Neural progenitor cell (in vitro differentiated cells): ENCODE results near the gene SERAC1. TPM values are rescaled to one million over a fixed set of nuclear protein-coding genes. Genes with fewer than 3 reads are reported as not detected.

Source experiments
- DNase-seq: peaks from one replicate; pipeline ENCODE4 v3.0.0-alpha.2; 2016; ENCODE audit warnings: low spot score
- H2AFZ ChIP-seq: fragments of 200-600 bp; sonication (generic); replicated peaks from 2 replicates; pipeline ENCODE4 v1.6.1; 2016; ENCODE audit warnings: antibody characterized with exemption
- H3F3A ChIP-seq: fragments of 200-600 bp; sonication (generic); 2 replicates; pipeline ENCODE4 v1.6.1; 2016; ENCODE audit warnings: antibody characterized with exemption, low read depth
- H3K27ac ChIP-seq: fragments of 200-600 bp; sonication (generic); 2 replicates; pipeline ENCODE4 v1.5.1; 2016; ENCODE audit warnings: mild to moderate bottlenecking
- H3K27me3 ChIP-seq: fragments of 200-600 bp; sonication (generic); 2 replicates; pipeline ENCODE4 v1.6.1; 2016; ENCODE audit warnings: mild to moderate bottlenecking, moderate library complexity
- H3K36me3 ChIP-seq: fragments of 200-600 bp; sonication (generic); 2 replicates; pipeline ENCODE4 v1.5.1; 2016
- H3K4me1 ChIP-seq: fragments of 200-600 bp; sonication (generic); 2 replicates; pipeline ENCODE4 v1.6.1; 2016; ENCODE audit warnings: mixed run types
- H3K4me2 ChIP-seq: fragments of 200-600 bp; sonication (generic); 2 replicates; pipeline ENCODE4 v1.6.1; 2016
- H3K4me3 ChIP-seq: fragments of 200-600 bp; sonication (generic); 2 replicates; pipeline ENCODE4 v1.5.1; 2016
- H3K79me2 ChIP-seq: fragments of 200-600 bp; sonication (generic); 2 replicates; pipeline ENCODE4 v1.6.1; 2016; ENCODE audit warnings: low read depth
- H3K9ac ChIP-seq: fragments of 200-600 bp; sonication (generic); 2 replicates; pipeline ENCODE4 v1.6.1; 2016
- H3K9me3 ChIP-seq: fragments of 200-600 bp; sonication (generic); 2 replicates; pipeline ENCODE4 v1.5.1; 2016; ENCODE audit warnings: low read depth
- H4K20me1 ChIP-seq: fragments of 200-600 bp; sonication (generic); 2 replicates; pipeline ENCODE4 v1.6.1; 2016; ENCODE audit warnings: low read depth
- H3K27ac Mint-ChIP-seq: 3 replicates; pipeline ENCODE4 v1.8.0; 2021; ENCODE audit warnings: mixed read lengths
- H3K27me3 Mint-ChIP-seq: 2 replicates; pipeline ENCODE4 v1.8.0; 2022; ENCODE audit warnings: low read depth, mild to moderate bottlenecking, inconsistent platforms, moderate library complexity, mixed read lengths; ENCODE audit not compliant: insufficient read depth
- H3K36me3 Mint-ChIP-seq: 3 replicates; pipeline ENCODE4 v1.8.0; 2021; ENCODE audit warnings: mixed read lengths
- H3K4me1 Mint-ChIP-seq: 3 replicates; pipeline ENCODE4 v1.8.0; 2021; ENCODE audit warnings: mixed read lengths
- H3K4me3 Mint-ChIP-seq: 3 replicates; pipeline ENCODE4 v1.8.0; 2021; ENCODE audit warnings: mild to moderate bottlenecking, moderate library complexity, mixed read lengths
- H3K9me3 Mint-ChIP-seq: 3 replicates; pipeline ENCODE4 v1.8.0; 2020; ENCODE audit warnings: mixed read lengths
- EZH2 ChIP-seq: fragments of 200-600 bp; sonication (generic); IDR thresholded peaks from 2 replicates; pipeline ENCODE4 v1.6.1; 2017; ENCODE audit warnings: antibody characterized with exemption, mild to moderate bottlenecking, moderate library complexity
- EZH2phosphoT487 ChIP-seq: fragments of 200-600 bp; sonication (generic); IDR thresholded peaks from 2 replicates; pipeline ENCODE4 v1.6.1; 2017; ENCODE audit warnings: antibody characterized with exemption
- total RNA-seq: library from RNA; depleted of rRNA; stranded (reverse); fragments of >200 nt; gene quantifications from 2 replicates; pipeline ENCODE4 v1.2.3, GENCODE V29; 2015; ENCODE audit warnings: low replicate concordance
- TF ChIP-seq, protein P1 (sequence below): fragments of 200-600 bp; sonication (generic); IDR thresholded peaks from 2 replicates; pipeline ENCODE4 v1.5.1; 2017; ENCODE audit warnings: antibody characterized with exemption, mild to moderate bottlenecking

Gene SERAC1
- total RNA-seq, 1 donor from 2014 or later = 35.7 TPM

DNA sequence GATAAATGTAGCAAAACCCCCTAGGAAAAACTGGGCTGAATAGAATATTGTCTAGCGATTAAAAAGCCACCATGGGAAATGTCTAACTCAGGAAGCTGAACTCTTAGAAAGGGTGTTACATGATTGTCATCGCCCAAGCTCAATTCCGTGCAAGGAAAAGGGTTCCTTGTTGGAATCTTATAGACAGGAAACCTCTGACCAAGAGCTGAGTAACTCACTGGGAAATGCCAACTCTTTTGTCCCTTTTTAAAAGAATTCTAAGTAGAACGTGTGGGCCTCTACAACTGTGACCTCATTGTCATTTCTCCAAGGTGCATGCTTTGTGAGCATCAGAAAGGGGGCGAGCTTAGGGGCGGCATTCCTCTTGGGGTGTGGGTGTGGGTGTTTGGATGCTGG, 98.3 kb downstream of the SERAC1 start:
- H3K4me1 Mint-ChIP-seq = peaks cover 12% of the 10 kb centered on the region
- no peaks in the 10 kb centered on the region for H3F3A ChIP-seq
- H3K27ac Mint-ChIP-seq = no peak overlapping the region
- TF ChIP-seq, protein P1, sequence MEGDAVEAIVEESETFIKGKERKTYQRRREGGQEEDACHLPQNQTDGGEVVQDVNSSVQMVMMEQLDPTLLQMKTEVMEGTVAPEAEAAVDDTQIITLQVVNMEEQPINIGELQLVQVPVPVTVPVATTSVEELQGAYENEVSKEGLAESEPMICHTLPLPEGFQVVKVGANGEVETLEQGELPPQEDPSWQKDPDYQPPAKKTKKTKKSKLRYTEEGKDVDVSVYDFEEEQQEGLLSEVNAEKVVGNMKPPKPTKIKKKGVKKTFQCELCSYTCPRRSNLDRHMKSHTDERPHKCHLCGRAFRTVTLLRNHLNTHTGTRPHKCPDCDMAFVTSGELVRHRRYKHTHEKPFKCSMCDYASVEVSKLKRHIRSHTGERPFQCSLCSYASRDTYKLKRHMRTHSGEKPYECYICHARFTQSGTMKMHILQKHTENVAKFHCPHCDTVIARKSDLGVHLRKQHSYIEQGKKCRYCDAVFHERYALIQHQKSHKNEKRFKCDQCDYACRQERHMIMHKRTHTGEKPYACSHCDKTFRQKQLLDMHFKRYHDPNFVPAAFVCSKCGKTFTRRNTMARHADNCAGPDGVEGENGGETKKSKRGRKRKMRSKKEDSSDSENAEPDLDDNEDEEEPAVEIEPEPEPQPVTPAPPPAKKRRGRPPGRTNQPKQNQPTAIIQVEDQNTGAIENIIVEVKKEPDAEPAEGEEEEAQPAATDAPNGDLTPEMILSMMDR = no peak
- TF ChIP-seq EZH2phosphoT487 (no peak), EZH2 (no peak)
- H3K9me3 Mint-ChIP-seq = no peaks in the 10 kb centered on the region
- no peak overlapping the region for H3K4me3 Mint-ChIP-seq
- no peaks in the 10 kb centered on the region for H3K79me2 ChIP-seq
- no peaks in the 10 kb centered on the region for H4K20me1 ChIP-seq
- no peak for DNase-seq
- H3K36me3 ChIP-seq = no peaks in the 10 kb centered on the region
- no peaks in the 10 kb centered on the region for H3K4me1 ChIP-seq
- H2AFZ ChIP-seq = no peak overlapping the region
- H3K9ac ChIP-seq = no peak overlapping the region
- no peaks in the 10 kb centered on the region for H3K27me3 ChIP-seq
- no peak overlapping the region for H3K4me2 ChIP-seq
- peaks cover 4% of the 10 kb centered on the region for H3K36me3 Mint-ChIP-seq
- H3K4me3 ChIP-seq = no peak overlapping the region
- H3K27ac ChIP-seq = no peak overlapping the region
- H3K9me3 ChIP-seq = no peaks in the 10 kb centered on the region
- peaks cover 4% of the 10 kb centered on the region for H3K27me3 Mint-ChIP-seq

DNA sequence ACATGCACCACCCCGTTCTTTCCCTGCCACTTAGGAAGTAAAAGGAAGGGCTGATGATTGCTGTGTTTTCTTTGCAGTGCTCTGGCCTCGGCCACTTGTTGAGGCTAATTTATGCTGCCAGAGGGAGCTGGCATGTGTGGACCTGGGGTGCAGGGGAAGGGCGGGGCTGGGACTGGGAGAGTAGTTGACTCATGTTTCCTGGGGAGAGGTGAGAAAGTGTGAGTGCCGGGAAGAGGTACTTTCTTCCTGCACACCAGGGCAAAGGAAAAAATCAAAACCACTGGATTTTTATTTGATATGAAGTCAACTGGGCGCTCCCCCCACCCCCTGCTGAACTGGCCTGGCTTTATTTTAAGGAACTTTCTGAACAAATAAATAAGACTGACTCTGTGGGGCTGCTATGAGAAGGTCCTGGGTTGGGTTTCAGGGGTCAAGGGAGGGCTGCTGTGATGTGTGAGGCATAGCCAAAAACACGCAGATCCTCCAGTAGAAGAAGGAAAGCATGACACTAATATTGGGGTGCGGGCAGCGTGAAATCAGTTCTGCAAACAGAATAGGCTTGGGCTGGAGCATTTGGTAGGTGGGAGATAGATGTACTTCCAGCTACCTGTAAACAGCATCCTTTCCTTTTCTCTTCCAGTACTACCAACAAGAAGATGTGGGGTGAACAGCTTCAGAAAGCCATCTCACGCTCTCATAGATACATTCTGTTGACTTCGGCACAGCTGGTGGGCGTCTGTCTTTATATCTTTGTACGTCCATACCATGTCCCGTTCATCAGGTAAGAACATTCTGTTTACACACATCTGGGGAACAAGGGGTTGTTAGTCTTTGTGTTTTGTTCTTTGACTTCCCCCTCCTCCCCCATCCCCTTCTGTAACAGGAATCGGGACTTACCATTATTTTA, 98.9 kb downstream of the SERAC1 start:
- Histone ChIP-seq H3K9ac (no peak overlapping the region), H3K4me1 (no peaks in the 10 kb centered on the region), H3F3A (no peaks in the 10 kb centered on the region), H3K4me2 (no peak overlapping the region), H2AFZ (no peak overlapping the region), H3K36me3 (no peaks in the 10 kb centered on the region), H3K79me2 (no peaks in the 10 kb centered on the region), H3K27ac (no peak overlapping the region), H3K9me3 (no peaks in the 10 kb centered on the region), H3K27me3 (no peaks in the 10 kb centered on the region), H4K20me1 (no peaks in the 10 kb centered on the region), H3K4me3 (no peak overlapping the region)
- Mint-ChIP-seq H3K36me3 (peaks cover 4% of the 10 kb centered on the region), H3K4me1 (peaks cover 12% of the 10 kb centered on the region), H3K27ac (peak overlapping the region; percentile 77), H3K27me3 (peaks cover 4% of the 10 kb centered on the region), H3K9me3 (no peaks in the 10 kb centered on the region), H3K4me3 (no peak overlapping the region)
- TF ChIP-seq EZH2 = no peak
- TF ChIP-seq EZH2phosphoT487 = no peak
- TF ChIP-seq, protein P1 = no peak
- no peak for DNase-seq

DNA sequence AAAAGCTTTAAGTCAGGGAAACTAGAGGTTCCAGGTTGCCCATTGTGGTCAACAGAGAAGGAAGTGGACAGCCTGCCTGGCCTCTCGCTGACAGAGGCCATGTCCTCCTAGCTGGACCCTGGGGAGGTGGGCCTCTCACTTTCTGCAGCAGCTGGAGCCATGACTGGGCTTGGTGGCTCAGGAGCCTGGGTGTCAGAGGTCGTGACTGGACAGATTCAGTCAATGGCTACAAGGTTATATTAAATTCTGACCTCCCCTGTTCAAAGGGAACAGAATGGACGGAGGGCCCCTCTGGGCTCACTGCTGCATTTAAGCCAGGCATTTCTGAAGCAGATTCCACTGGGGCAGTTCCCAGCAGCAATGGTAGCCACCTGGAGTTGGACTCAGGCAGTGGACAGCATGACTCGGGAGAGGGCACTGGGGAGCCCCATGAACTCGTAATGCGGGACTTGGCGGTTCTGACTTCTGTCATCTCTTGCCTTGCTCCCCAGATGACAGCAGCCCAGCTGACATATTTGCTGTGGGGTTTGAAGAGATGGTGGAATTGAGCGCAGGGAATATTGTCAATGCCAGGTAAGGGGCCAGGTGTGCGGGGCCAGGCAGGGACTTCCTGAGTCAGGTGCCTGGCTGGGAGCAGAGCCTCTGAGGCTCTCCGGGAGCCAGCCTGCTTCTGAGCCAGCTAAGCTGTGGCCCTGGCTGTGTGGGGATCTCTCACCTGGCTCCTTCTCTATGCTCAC, 99.7 kb downstream of the SERAC1 start:
- Mint-ChIP-seq H3K36me3 (peaks cover 6% of the 10 kb centered on the region), H3K4me3 (no peak overlapping the region), H3K4me1 (peaks cover 12% of the 10 kb centered on the region), H3K27me3 (peaks cover 6% of the 10 kb centered on the region), H3K9me3 (peaks cover 2% of the 10 kb centered on the region), H3K27ac (no peak overlapping the region)
- TF ChIP-seq EZH2 (no peak), EZH2phosphoT487 (no peak)
- TF ChIP-seq, protein P1 = no peak
- no peak for DNase-seq
- no peak overlapping the region for H3K27ac ChIP-seq
- H3K27me3 ChIP-seq = no peaks in the 10 kb centered on the region
- no peaks in the 10 kb centered on the region for H3F3A ChIP-seq
- H2AFZ ChIP-seq = no peak overlapping the region
- H3K36me3 ChIP-seq = no peaks in the 10 kb centered on the region
- no peaks in the 10 kb centered on the region for H3K9me3 ChIP-seq
- no peaks in the 10 kb centered on the region for H3K4me1 ChIP-seq
- H3K9ac ChIP-seq = no peak overlapping the region
- H3K79me2 ChIP-seq = no peaks in the 10 kb centered on the region
- H4K20me1 ChIP-seq = no peaks in the 10 kb centered on the region
- no peak overlapping the region for H3K4me3 ChIP-seq
- H3K4me2 ChIP-seq = no peak overlapping the region
